ENCODE data around the gene HOXB8.

The HOXB8 gene

DNA sequence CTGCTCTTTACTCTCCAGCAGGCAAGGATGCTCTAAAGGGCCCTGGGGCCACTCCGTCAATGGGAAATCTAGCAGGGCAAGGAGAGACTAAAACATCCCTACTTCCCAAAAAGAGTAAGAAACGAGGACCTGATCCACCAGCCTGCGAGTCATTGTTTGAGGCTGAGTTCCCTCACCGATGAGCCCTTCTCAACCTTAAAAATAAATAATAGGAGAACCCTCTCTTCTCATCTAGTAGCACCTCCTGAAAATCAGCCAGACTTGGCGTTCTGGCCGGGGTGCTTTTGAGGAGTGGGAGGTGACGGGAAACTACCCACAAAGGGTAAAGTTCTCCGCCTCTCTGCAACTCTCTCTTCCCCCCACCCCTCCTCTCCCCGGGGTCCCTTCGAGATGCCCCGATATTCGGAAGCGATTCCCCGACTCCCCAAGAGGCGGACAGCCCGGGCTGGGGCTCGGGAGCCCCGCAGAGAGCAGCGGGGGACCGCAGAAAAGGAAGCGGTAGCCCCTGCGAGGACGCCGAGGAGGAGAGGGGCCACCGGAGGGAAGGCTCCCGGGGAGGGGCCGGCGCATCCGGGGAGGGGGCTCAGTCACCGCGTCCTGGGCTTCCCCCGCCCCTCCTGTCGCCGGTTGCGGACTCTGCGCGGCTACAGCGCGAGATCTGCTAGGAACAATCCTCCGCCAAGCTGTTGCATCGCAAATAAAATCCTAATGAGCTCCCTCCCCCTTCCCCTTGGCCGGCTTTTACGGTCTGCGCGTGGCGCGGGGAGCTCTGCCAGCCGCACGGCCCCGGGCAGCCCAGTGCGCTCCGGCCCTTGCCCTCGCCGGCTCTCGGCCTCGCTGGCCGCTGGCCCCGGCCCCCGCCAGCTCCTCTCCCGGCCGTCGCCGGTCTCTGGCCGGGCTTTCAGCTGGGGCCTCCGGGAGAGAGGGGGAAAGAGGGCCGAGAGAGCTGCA is 9.7 kb upstream of the HOXB8 start:
- no peak for DNase-seq

DNA sequence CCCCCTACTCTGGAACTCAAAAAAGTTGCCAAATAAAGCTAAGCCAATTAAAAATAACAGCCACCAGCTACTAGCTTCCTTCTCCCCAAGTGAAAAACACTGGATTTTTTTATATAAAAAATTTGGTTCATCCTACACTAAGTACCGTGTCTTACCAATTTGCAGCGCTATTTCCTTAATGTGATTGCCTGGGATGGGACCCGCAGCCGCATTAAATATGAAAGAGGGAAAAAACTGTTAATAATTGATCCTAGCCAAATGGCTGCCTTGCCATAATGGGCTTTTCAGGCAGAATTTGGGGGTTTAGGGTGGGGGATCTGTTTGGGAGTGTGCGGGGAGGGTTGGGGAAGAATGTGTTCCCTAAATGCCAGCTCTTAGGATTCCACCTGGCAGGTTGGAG is 9.0 kb upstream of the HOXB8 start:
- no peak for DNase-seq

DNA sequence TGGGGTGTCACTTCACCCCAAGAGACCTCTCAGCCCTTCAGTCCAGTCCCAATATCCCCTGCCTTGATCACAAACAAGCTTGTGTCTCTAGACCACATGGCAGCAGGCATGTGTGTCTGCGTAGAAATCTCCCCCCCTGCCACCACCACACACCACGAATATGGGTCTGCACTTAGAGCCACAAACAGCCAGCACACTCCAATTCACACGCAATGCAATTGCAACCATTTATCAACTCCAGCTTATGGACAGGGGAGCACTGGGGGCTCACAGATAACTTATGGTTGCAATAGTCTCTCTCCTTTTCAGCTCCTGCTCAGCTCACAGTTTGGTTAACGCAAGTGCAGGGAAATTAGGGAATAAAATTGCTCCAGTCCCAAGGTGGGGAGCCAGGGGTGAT is 8.5 kb upstream of the HOXB8 start:
- no peak for DNase-seq

DNA sequence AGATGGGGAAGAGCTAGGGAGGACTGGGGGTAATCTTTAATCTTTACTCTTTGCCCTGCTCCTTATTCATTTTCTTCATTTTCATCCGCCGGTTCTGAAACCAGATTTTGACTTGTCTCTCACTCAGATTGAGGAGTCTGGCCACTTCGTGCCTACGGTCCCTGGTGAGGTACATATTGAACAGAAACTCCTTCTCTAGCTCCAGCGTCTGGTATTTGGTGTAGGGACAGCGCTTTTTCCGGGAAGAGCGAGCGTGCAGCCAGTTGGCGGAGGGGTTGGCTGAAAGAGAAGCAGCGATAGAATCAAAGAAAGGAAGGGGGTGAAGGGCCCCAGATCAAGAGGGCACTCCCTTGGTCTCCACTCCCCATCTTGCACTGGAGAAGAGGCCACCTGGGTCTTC is 7.8 kb upstream of the HOXB8 start:
- DNase-seq: no peak

DNA sequence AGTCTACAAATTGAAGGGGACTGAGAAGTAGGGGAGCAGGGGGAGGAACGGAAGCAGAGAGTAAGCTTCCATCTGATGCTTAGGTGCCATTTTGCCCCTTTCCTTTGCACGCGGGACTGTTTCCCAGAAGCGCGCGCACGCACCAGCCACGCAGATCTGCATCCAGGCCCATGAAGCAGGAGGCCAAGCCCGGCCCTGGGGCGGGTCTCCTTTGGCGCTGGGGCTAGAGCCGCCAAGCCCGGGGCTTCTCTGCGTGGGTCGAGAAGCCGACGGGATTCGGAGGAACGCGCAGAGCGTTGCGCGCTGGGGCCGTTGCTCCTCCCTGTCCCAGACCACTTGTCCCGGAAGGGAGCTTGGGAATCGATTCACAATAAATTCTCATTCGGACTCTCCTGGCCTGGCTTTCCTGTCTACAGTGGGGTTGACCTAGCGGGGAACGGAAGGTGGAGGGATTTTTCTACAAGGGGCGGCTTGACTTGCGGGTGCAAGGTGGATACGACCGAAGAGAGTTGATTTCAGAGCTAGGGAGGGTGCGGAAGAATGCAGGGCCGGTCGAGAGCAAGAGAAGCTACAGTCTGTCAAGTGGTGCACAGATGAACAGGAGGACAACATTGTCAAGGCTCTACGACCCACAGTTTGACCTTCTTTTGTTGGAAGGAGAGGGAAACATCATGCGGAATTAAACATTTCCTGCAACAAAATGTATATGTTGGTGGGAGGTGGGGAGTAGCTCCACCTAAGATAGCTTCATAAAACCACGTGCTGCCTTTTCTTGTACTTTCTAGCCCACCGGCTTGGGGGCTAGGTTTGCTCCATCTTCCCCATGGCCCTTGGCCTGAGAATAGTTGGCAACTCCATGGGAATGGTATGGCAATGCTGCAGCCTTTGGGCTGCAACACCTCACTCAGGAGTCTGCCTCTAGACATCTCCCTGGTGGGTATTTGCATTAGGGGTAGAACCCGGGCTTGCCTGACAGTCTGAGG is 6.6 kb upstream of the HOXB8 start:
- DNase-seq: no peak

DNA sequence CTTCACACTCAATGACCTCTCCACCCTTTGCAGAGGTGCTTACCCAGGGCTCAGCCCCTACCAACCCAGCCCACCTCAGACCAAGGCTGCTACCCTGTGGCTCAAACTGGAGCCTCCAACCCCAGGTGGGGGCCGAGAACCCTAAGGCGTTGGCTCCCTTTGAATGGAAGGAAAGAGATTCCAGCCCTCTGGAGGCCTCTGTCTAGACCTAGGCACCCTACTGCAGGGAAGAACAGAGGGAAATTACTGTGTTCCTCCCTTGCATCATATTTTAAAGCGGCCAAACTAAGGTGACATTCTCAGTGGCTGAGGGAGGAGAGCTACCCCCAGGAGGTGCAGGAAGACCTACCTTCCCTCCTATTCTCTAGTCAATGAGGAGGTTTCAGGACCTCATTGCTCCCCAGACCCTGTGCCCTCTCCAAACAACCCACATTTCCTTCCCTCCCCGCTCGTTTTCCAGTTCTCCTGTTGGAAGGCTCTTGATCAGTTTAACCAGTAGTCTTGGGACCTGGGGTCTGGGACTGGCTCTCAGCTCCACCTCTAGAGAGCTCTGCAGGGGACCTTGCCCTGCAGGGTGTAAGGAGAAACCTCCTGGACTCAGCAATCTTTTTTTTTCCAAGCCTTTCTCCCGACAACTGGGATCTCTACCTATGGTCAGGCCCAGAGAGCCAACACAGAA is 5.5 kb upstream of the HOXB8 start:
- DNase-seq: no peak

DNA sequence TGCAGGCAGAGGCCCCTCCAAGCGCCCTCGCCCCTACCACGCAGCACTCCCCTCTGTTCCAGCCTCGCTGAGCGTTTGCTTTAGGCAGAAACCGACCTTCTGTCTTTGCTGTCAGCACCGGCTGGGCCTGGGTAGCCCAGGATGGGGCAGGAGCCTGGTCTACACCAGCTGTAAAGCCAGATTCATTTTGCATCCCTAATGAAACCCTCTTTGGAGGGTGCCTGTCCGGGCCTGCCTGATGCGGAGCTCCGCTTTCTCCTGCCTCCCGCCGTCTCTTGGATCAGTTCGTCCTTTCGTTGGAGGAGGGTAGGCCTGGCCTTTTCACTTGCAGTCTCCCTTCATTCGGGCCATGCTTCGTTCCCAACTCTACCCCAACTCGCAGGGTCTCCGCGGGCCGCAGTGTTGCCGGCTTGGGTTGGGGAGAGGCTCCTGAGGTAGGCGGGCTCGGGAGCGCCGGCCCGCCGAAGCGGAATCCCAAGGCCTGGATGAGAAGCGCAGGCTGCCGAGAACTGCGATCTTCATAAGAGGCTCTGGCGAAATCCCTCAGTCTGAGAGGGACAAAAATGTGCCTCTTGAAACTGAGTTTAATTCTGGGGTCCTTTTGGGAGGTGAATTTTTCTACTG is 4.8 kb upstream of the HOXB8 start:
- DNase-seq: no peak

DNA sequence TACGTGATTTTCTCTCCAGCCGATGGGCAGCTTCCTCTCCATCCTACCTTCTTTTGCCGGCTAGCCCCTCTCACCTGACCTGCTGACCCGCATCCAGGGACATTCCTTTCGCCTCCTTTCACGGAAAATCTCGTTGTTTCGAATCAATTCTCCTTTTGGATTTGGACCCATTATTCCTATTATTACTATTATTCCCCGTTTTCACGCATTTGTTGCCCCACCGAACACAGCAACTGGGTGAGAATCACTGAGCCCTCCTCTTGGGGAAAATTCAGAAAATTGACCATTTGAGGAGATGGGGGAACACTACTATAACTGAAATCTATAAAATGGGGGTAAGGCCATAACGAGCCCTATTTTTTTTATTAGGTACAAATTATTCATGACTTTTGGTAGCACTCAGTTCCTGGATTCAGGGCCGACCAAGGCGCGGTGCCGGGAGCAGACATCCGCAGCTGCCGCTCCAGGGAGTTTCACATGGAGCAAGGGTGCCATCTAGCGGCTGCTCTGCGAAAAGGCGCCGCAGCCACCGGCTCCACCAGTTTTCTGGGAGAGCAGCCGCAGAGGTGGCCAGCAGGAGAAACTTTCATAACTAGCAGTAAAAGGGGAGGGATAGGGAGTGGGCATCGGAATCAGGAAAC is 3.3 kb upstream of the HOXB8 start:
- peak; percentile 84 for DNase-seq

DNA sequence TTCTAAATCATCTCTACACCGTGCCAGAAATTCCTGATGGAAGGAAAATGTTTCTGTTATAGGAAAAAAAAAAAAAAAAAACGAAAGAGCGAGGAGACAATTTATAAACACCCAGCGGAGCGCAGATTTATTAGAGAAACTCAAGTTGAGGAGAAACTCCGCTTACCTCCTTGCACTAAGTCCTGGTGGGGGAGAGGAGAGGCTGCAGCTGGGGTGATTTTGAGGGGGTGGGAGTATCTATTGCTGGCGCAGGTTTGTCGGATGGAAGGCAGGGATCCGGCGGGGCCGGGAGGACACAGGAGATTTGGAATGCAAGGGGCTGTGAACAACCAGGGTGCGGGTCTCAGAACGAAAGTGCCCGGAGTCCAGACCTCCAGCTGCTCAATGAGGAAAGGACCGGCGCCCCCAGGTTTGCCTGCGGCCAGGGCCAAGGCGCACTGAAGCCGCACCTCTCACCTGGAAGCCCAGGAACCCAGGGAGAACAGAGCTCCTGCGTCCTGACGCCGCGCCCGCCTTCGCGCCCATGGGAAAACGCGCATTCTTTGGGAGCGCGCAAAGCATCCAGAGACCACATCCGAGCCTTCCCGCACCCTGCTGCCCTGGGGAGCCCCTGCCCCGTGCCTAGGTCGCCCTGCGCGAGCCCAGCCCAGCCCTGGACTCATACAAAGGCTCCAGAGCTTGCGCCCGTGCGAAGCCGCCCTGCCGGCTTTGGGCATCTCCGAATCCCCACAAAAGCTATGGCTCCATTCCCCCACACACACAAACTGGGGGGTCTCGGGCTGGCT is 2.6 kb upstream of the HOXB8 start:
- DNase-seq: no peak

DNA sequence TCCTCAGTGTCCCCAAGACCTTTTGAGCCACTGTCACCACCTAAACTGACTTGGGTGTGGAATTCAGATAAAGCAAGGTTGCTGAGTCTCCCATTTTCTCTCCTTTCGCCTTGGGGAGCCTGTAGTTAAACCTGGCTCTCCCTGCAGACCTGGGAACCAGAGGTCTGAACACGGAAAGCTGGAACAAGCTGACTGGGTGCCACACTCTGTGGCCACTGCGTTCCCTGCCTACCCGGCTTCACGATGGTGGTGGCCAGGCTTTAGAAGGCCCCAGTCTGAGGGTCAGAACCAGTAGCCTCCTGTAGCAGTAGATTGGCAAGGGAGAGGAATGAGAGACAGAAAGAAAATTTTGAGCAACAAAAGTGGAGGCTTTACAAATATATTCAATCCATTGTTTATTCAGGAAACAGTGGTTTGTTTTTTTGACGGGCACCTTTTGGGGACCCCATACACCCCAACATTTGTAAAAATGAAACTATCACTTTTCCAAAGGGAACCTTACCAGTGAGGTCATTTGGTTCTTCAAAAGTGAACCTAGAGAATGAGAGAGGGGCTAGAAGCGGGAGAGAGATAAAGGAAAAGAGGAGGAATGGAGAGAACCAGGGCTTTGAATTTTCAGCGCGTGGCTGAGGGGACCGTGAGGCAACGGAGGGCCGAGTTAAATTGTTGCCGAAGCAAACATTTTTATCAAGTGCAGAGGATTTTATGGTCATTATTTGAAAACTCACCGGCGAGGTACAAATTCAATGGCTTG is 1.8 kb upstream of the HOXB8 start:
- no peak for DNase-seq

DNA sequence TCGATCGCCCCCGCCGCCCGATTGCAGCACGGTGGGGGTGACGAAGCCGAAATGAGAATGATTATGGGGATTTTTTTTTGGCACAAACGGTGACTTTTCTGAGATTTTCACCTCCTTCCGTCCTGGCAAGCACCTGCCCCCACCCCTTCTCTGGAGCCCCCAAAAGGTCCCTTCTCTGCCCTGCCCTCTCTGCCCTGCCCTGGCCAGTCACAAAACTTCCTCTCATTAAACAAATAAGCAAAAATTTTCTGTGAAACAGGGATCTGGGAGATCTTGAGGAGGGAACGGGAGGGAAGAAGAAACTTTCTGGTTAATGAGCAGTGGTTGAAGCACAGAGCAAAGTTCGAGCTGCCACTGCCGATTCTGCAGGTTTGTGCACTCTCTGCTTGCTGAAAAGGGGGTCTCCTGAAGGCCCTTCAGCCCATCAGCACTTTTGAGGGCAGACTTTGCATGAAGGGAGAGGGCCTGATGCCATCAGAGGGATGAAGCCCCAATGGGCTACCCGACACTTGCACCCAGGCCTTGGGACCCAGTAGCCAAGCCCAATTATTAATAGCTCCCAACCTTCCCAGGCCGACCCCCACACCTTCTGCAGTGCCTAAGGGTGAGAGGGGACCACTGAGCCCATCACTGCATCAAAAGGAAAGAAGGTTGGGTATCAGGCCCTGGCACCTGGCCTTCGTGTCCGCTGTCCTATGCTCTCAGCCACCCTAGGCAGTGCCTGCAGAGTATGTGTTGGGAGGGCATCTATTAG is 1.0 kb upstream of the HOXB8 start:
- DNase-seq: no peak

DNA sequence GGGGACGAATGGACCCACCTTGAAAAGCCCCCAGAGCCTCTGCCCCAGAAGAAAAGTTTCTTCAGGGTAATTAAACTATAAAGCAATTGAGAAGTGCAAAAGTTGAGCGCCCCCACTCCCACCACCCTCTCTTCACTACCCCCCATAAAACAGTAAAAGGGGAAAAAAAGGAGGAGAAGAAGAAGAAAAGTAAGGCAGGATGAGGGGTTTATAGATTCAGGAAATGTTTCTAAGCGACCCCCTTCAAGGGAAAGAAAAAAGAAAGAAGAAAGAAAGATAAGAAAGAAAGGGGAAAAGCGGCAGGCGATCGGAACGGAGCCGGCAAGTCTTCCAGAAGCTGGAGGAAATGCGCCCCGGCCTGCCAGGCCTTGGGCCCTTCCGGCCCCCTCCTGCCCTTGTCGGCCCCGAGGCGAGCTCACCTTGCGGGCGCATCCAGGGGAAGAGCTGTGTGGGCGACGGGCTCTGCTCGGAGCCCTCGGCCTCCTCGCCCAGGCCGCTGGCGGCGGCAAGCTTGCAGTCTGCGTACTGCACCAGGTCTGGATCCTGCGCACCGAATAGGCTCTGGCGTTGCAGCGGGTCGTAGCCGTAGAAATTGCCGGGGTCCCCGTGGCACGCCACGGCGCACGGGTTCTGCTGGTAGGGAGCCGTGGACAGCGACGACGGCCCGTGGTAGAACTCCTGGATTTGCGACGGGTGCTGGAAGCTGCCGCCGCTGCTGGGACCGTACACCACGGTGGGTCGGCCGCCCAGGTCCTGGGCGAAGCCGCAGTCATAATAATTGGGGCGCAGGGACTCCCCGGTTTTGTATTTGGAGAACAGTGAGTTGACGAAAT is 1.0 kb downstream of the HOXB8 start:
- DNase-seq: no peak

DNA sequence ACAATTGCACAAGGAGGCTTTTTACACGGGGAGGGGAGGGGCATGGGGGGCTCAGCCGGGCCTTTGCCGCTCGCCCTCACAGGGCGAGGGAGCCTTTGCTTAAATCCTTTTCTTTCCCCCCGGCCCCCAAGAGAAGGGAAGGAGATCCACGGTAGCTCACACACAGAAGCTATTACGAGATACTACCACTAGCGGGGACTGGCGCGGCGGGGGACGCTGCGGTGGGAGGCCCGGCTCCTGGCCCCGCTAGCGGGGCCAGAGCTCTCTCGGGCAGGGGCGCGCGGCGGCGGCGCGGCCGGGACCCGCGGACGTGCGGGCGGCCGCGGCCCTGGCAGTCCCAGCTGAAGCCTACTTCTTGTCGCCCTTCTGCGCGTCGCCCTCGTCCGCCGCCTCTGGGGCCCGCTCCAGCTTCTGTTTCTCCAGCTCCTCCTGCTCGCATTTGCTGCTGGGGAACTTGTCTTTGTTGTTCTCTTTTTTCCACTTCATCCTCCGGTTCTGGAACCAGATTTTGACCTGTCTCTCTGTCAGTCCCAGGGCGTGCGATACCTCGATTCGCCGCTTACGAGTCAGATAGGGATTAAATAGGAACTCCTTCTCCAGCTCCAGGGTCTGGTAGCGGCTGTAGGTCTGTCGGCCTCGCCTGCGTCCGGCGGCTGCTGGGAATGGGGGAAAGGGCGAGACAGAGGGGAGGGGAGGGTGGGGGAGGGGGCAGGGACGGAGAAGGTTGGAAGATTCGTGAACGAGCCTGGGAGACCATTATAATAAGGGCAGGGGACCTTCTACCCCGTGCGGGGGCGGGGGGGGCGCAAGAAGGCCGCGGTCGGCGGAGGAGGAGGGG is 2.0 kb downstream of the HOXB8 start:
- no peak for DNase-seq

DNA sequence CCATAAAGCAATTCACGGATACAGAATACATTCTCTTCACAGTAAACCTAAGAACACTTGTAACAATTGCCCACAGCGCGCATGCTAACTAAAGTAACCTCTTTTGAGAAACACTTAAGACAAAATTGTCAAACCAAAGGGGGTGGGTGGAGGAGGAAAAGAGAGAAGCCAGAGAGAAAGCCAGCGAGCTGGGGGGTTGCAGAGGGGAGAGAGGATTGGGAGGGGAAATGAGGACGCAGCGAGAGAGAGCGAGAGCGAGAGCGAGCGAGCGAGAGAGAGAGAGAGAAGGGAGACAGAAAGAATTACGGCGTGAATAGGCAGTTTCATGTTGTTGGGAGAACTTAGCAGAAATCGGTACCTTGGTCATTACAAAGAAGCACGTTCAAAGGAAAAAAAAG is 2.6 kb downstream of the HOXB8 start:
- DNase-seq: no peak

DNA sequence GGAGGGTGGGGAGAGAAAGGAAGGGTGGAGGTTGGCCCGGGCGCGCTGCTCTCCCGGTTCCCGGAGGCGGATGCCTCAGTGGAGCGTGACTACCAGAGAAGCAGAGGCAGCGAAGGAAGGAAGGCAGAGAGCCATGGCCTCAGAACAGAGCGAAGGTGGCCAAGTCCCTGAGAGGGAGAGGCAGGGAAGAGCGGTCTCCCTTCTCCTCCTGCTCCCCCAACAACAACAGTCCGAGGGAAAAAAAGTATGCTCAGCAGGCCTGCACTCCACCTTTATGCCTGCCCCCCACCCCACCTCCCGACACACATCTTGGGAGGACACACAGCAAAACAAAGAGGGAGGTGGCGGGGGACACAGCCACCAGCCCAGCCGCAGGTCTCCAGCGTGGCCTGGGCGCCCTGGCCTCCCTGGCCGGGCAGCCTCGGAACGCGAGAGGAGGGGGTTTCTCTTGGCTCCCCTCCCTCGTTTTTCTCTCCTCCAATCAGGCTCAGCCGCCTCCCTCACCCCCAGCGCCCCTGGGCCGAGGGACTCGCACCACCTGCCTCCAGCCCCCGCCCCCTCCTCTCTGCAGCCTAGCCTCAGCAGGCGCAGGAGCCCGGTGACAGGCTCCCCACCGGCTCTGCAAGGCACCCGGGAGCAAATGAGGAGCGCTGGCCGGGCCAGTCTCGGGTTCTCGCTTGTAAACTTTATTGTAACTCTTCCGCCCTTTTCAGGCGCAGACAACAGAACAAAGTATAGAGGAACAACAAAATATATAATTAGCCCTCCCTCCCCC is 3.2 kb downstream of the HOXB8 start:
- DNase-seq: no peak

DNA sequence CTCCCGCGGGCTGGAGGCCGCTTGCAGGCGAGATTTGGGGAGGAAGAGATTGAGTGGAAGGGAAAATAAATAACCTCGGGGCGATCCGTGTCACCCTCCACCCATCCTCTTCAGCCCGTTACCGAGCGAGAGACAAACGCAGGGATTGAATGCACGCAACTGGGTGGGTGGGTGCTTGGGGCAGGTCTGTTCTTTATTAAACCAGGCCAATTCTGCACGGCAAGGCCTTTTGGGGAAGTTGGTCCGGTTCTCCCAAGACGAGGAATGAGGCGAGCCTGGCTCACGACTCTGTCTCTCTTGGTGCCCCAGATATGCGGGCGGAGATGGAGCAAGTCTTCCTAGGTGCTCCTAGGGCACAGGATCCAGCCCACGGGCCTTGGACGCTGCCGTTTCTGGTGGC is 3.9 kb downstream of the HOXB8 start:
- no peak for DNase-seq

All from activated CD4-positive, CD25-positive, alpha-beta regulatory T cell treated with anti-CD3 and anti-CD28 coated beads, Interleukin-2, amount 50 U/mL, for 72 hours (primary cell).